Daoy (cell line): ENCODE data around the gene GORASP2. TPM values are rescaled to one million over a fixed set of nuclear protein-coding genes. Genes with fewer than 3 reads are reported as not detected.
"Not testable (repeated sequence)": the region's sequence is repeated elsewhere in the genome, so short reads cannot be mapped to it uniquely, and the experiment has no call there.

Experiments used
- DNase-seq: peaks from one replicate; pipeline ENCODE4 v3.0.0-alpha.2; 2015; ENCODE audit warnings: low read depth
- total RNA-seq: library from RNA; depleted of rRNA; stranded (reverse); fragments of >200 nt; shearing (Covaris generic); gene quantifications from 2 replicates; pipeline ENCODE4 v1.2.3, GENCODE V29; 2014; rRNA removed

The GORASP2 gene
- 34.2 and 43.3 TPM in 2 replicates for total RNA-seq

DNA sequence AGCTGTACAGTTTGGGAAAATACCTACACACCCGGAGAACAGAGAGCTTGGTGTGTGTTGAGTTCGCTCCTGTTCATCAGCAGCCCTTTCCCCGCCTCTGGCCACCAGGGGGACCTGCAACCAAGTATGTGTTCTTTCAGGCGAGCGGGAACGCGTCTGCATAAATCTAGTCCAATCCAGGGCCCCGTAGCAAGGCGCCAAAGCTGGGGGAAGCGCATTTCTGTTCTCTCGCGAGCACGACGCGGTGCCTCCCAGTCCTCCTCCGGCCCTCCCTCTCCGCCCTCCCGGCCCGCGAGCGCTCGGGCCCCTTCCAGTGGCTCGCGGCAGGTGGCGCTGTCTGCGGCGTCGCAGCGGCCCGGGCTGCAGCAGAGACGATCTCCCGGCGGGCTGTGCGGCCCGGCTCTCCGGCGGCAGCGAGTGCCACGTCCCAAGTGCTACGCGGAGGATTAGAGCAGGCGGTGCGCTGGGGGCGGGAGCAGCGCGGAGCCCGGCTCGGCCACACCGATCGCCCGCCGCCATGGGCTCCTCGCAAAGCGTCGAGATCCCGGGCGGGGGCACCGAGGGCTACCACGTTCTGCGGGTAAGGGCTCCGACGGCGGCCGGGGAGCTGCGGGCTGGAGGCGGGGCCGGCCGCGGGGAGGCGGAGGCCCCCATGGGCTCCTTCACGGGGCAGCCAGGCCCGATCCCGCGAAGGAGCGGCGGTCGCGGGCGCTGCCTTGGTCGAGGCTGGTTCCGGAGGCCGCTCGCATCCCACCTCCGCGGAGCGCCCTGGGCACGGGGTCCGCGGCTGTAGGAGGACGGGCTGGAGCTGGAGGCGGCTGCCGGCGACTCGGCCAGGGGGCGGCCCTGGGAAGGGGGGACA lies at the start of gene GORASP2:
TSS of gene GORASP2 (plus strand) at position 430 of the 862 bp plus-strand sequence. CDS start at position 518, 88 bp downstream.
- peak; percentile 99 for DNase-seq

DNA sequence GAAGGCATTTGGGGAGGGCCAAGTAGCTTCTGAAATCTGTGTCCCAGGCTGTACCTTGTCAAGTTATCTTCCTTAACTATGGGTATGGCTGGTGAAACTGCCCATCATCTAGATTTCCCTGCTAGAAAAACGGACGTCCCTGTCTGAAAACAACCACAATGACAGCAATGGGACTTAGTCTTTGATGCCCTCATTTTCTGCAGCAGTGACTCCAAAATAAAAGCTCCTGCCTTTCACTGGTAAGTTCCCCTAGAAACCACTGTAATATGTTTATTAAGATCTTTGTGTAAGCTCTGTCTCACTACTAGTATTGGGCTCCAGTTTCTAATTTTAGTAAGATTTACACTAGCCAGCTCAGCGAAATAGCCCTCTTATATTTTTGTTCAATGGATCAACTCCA lies 47.2 kb upstream of the GORASP2 start:
- DNase-seq: no peak

- no peak for DNase-seq
Observed at GRCh38 chr2:170882758-170883157, 46.3 kb upstream of the GORASP2 start.

- no peak for DNase-seq
Observed at GRCh38 chr2:170883683-170884082, 45.4 kb upstream of the GORASP2 start.

DNA sequence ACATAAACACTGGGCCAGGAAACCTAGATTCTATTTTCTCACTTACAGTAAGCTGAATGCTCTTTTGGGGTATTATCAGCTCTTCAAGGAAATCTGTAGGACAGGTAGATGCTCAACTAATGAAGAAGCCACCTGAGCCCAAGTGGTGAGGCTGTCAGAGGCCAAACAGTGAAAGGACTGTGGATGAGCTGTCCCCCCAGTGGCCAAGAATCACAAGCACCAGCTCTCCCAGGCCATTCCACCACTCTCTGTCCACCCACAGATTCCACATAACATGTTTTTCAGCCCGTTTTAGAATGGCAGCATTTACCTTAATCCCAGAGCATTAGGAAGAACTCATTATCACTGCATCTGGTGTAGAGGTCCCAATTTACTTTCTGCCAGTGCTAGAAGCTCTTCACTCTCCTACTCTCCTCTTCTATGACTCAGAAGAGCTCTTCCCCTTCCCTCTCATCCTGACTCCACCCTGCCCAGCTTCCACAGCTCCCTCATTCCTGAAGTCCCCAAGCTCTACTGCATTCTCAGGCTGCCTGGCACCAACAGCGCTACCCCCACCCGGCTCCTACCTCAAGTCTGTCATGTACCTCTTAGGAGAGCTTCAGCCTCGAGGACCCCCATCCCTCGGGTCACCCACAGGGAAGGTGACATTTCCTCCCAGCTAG lies 43.8 kb upstream of the GORASP2 start:
- DNase-seq: no peak

DNA sequence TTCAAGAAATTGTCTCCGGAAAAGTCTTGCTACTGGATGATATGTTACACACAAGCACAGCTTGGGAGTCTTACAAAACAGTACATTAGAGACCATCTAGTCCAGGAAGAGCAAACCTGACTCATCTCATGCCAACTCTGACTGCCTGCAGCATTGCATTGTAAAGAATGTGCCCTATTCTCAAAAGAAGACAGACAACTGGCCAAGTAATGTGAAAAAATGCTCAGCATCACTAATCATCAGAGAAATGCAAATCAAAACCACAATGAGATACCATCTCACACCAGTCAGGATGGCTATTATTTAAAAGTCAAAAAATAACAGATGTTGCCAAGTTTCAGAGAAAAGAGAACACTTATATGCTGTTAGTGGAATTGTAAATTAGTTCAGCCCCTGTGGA lies 42.7 kb upstream of the GORASP2 start:
- peak; percentile 21 for DNase-seq

GRCh38 chr2:170887496-170887895 lies 41.6 kb upstream of the GORASP2 start:
- DNase-seq: no peak

GRCh38 chr2:170887896-170888295 lies 41.2 kb upstream of the GORASP2 start:
- DNase-seq: no peak

GRCh38 chr2:170891893-170892292 lies 37.2 kb upstream of the GORASP2 start:
- no peak for DNase-seq

GRCh38 chr2:170892391-170892951 lies 36.6 kb upstream of the GORASP2 start:
- no peak for DNase-seq

- no peak for DNase-seq
Observed at GRCh38 chr2:170895023-170895757, 33.9 kb upstream of the GORASP2 start.

DNA sequence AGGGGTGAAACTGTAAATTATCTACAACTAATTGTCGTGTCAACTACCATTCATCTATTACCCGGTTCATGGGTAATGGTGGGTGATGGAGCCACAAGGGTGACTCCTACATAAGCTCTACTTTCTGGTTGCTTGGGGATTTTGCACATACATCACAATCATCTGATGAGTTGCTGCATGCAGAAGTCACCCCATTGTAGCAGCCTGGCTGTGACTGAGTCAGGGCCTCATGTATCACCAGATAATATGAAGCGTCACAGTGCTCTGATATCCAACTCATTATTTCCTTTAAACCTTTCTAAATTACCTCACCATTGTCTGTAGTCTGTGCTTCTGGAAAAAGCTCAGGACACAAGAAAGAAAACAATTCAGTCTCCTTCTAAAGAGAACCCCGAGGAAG lies 32.4 kb upstream of the GORASP2 start:
- DNase-seq: no peak

GRCh38 chr2:170897108-170897507 lies 31.9 kb upstream of the GORASP2 start:
- DNase-seq: no peak

- DNase-seq: no peak
Observed at GRCh38 chr2:170905864-170906263, 23.2 kb upstream of the GORASP2 start.

- DNase-seq: no peak
Observed at GRCh38 chr2:170911314-170911889, 17.7 kb upstream of the GORASP2 start.

- not testable (repeated sequence) for DNase-seq
Observed at GRCh38 chr2:170914994-170915666, 13.9 kb upstream of the GORASP2 start.

- DNase-seq: no peak
Observed at GRCh38 chr2:170917219-170917913, 11.7 kb upstream of the GORASP2 start.

- no peak for DNase-seq
Observed at GRCh38 chr2:170917957-170918356, 11.1 kb upstream of the GORASP2 start.

DNA sequence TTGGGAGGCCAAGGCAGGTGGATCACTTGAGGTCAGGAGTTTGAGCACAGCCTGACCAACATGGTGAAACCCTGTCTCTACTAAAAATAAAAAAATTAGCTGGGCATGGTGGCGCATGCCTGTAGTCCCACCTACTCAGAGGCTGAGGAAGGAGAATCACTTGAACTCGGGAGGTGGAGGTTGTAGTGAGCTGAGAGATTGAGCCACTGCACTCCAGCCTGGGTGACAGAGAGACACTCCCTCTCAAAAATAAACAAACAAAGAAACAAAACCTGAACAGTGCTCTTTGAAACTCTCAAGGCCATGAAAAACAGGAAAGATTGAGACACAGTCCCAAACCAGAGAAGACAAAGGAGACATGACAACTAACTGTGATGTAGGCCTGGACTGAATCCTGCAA lies 7.2 kb upstream of the GORASP2 start:
- DNase-seq: not testable (repeated sequence)
